ENCODE results near the gene CEP112. TPM values are rescaled to one million over a fixed set of nuclear protein-coding genes. Genes with fewer than 3 reads are reported as not detected.

Gene CEP112
- total RNA-seq, 2 experiments from 2014 or later: 1.2 to 1.5 TPM

DNA sequence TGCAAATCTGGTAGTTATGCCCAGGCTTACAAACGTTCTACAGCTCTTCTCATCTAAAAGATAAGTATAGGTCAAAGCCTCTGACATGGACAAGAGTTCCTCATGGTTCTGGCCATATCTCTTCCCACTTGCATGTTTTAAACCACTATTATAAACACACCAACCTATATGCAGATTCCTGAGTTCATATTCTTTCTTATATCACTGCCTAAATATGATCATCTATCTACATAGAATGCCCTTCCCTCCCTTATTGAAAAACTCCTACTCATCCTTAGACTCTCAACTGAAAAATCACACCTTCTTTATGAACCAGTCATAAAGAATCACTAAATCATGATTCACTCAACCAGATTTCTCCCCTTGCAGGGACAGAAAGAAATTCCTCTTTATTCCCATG, 128.2 kb downstream of the CEP112 start:
- POLR2A ChIA-PET: no interaction called here
- Mint-ChIP-seq H3K4me1 (ENCODE audit: low read depth) (no peaks in the 10 kb centered on the region), H3K9me3 (peaks cover 3% of the 10 kb centered on the region), H3K36me3 (ENCODE audit: low read depth) (no peaks in the 10 kb centered on the region), H3K27me3 (no peaks in the 10 kb centered on the region), H3K4me3 (no peak overlapping the region), H3K27ac (no peak overlapping the region)
- CTCF ChIA-PET: no interaction called here
- DNase-seq: no peak
- ATAC-seq: no peak
- TF ChIP-seq, protein P1, sequence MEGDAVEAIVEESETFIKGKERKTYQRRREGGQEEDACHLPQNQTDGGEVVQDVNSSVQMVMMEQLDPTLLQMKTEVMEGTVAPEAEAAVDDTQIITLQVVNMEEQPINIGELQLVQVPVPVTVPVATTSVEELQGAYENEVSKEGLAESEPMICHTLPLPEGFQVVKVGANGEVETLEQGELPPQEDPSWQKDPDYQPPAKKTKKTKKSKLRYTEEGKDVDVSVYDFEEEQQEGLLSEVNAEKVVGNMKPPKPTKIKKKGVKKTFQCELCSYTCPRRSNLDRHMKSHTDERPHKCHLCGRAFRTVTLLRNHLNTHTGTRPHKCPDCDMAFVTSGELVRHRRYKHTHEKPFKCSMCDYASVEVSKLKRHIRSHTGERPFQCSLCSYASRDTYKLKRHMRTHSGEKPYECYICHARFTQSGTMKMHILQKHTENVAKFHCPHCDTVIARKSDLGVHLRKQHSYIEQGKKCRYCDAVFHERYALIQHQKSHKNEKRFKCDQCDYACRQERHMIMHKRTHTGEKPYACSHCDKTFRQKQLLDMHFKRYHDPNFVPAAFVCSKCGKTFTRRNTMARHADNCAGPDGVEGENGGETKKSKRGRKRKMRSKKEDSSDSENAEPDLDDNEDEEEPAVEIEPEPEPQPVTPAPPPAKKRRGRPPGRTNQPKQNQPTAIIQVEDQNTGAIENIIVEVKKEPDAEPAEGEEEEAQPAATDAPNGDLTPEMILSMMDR (IDR thresholded peaks at IDR 0.05): no peak
- intact Hi-C loops (cut with micrococcal nuclease): no loop called here

DNA sequence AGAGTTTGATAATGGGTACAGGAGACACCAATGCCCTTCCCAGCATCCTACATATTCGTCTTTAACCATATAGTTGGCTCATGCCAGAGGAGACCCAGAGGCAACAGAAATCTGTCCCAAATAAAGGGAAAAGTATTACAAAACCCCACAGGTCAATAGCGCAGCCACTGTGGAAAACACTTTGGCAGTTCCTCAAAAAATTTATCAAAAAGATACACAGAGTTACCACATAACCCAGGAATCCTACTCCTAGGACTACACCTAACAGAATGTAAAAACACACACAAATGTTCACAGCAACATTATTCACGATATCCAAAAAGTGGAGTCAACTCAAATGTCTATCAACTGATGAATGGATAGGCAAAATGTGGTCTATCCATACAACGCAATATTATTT, 135.8 kb downstream of the CEP112 start:
- ChIA-PET POLR2A (no interaction called here), CTCF (no interaction called here)
- ATAC-seq (no peak), DNase-seq (no peak)
- H3K27me3 Mint-ChIP-seq: no peaks in the 10 kb centered on the region
- intact Hi-C loops (cut with micrococcal nuclease): no loop called here
- TF ChIP-seq, protein P1 (IDR thresholded peaks at IDR 0.05): no peak
- H3K4me3 Mint-ChIP-seq: no peak overlapping the region
- no peaks in the 10 kb centered on the region for H3K4me1 Mint-ChIP-seq (ENCODE audit: low read depth)
- H3K36me3 Mint-ChIP-seq (ENCODE audit: low read depth): no peaks in the 10 kb centered on the region
- H3K27ac Mint-ChIP-seq: no peak overlapping the region
- H3K9me3 Mint-ChIP-seq: peaks cover 3% of the 10 kb centered on the region

DNA sequence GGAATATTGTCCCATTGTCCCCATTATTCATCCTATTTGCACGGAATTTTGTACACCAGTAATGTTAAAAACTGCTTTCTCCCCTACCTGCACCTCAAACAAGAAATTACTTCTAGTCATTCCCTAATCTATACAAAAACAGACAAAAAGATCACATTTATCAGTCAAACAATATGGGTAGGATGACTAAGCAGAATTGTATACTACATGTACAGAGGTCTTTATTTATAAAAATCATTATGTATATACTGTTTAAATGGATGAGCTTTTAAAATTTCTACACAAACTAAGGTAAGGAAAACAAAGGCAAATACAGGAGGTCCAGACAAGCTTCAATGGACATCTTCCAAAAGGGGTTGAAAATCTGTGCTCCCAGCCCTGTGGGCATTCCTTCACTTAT, 137.7 kb downstream of the CEP112 start:
- no peaks in the 10 kb centered on the region for H3K4me1 Mint-ChIP-seq (ENCODE audit: low read depth)
- no peak overlapping the region for H3K27ac Mint-ChIP-seq
- no peak for ATAC-seq
- H3K9me3 Mint-ChIP-seq: no peaks in the 10 kb centered on the region
- CTCF ChIA-PET: no interaction called here
- POLR2A ChIA-PET: no interaction called here
- intact Hi-C loops (cut with micrococcal nuclease): no loop called here
- no peak overlapping the region for H3K4me3 Mint-ChIP-seq
- TF ChIP-seq, protein P1 (IDR thresholded peaks at IDR 0.05): no peak
- H3K27me3 Mint-ChIP-seq: no peaks in the 10 kb centered on the region
- no peak for DNase-seq
- H3K36me3 Mint-ChIP-seq (ENCODE audit: low read depth): no peaks in the 10 kb centered on the region

DNA sequence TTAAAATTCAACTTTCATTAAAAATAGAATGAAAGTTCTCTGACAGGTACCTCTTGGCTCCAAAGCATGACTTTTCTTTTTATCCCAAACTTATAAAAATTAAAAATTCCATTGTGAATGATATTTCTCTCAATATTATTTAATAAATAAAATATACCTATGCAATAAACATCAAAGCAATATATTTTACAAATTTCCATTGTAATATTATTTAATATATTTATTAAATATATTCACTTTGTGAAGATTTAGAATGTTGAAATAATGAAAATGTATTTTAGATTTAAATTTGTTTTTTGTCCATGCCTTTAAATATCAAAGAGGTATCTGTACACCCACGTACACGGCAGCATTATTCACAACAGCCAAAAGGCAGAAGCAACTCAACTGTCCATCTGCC, 147.8 kb downstream of the CEP112 start:
- Mint-ChIP-seq H3K27ac (no peak overlapping the region), H3K36me3 (ENCODE audit: low read depth) (no peaks in the 10 kb centered on the region), H3K27me3 (no peaks in the 10 kb centered on the region), H3K4me3 (no peak overlapping the region), H3K4me1 (ENCODE audit: low read depth) (no peaks in the 10 kb centered on the region), H3K9me3 (no peaks in the 10 kb centered on the region)
- ATAC-seq (no peak), DNase-seq (no peak)
- intact Hi-C loops (cut with micrococcal nuclease): no loop called here
- ChIA-PET POLR2A (no interaction called here), CTCF (no interaction called here)
- TF ChIP-seq, protein P1 (IDR thresholded peaks at IDR 0.05): no peak

DNA sequence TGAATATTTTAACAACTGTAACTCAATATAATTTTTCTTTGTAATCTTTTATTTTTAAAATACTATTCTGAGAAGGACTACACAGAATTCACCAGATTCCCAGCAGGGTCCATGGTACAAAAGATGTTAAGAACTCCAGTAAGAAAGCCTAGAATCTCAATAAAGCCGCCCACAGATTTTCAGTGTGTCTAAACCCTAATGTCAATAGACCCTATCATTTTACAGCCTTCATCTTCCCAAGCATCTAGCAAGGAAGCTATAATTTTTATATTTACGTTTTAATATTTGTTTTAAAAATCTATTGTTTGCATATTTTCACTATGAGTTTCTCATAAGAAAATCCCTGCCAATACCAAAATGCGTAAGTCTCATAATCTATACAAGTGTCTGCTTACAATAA, 148.5 kb downstream of the CEP112 start:
- H3K27me3 Mint-ChIP-seq: no peaks in the 10 kb centered on the region
- H3K36me3 Mint-ChIP-seq (ENCODE audit: low read depth): no peaks in the 10 kb centered on the region
- DNase-seq: no peak
- intact Hi-C loops (cut with micrococcal nuclease): no loop called here
- no peak overlapping the region for H3K4me3 Mint-ChIP-seq
- ChIA-PET POLR2A (no interaction called here), CTCF (no interaction called here)
- TF ChIP-seq, protein P1 (IDR thresholded peaks at IDR 0.05): no peak
- H3K9me3 Mint-ChIP-seq: no peaks in the 10 kb centered on the region
- H3K27ac Mint-ChIP-seq: no peak overlapping the region
- no peak for ATAC-seq
- no peaks in the 10 kb centered on the region for H3K4me1 Mint-ChIP-seq (ENCODE audit: low read depth)

All from activated CD8-positive, alpha-beta T cell treated with anti-CD3 and anti-CD28 coated beads for 36 hours (primary cell).